ENCODE data around the gene CSNK1G2. TPM values are rescaled to one million over a fixed set of nuclear protein-coding genes. Genes with fewer than 3 reads are reported as not detected.
A peak's percentile ranks its signal among the peaks of the same experiment; 100 is the strongest.

CSNK1G2 gene
- total RNA-seq, 1 experiment from 2014 or later = 100.0 TPM

DNA sequence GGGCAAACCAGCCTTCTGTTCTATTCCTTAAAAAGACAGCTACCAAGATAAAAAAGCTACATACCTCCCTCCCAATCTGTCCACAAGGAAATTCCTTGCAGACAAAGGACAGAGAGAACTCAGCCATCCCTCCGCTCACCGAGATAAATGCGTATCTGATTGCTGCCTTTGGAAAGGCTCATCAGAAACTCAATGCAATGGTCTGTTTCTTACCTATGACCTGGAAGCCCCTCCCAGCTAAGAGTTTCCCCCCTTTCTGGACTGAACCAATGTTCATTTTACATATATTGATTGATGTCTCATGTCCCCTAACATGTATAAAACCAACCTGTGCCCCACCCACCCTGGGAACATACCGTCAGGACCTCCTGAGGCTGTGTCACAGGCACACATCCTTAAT lies 62.9 kb downstream of the CSNK1G2 start:
- H2BK5ac ChIP-seq (ENCODE audit: insufficient read length, low read length) = no peak overlapping the region
- no peaks in the 10 kb centered on the region for H3K27me3 ChIP-seq (ENCODE audit: insufficient read depth, low read length)
- no peak for DNase-seq
- H3K4me1 ChIP-seq (ENCODE audit: insufficient read depth, low read length) = no peaks in the 10 kb centered on the region
- H3K56ac ChIP-seq (ENCODE audit: insufficient read length, low read depth, low read length) = no peak overlapping the region
- no peak overlapping the region for H4K8ac ChIP-seq (replicated peaks; ENCODE audit: insufficient read length, low read depth, low read length)
- Mint-ChIP-seq H3K27ac (peak overlapping the region in 2 of 3 experiments; percentile 39 to 68; a peak in 2 of 7 replicates), H3K36me3 (ENCODE audit: insufficient read depth in 1 of 3, low read depth in 3 of 3) (peaks cover 16 to 41% (median 34%) of the 10 kb centered on the region in 3 experiments), H3K4me1 (peaks cover 4% of the 10 kb centered on the region in 2 experiments), H3K9me3 (no peaks in the 10 kb centered on the region), H3K27me3 (ENCODE audit: low read depth) (no peaks in the 10 kb centered on the region), H3K4me3 (no peak overlapping the region; a peak in 1 of 5 replicates)
- no peak overlapping the region for H3K4ac ChIP-seq (ENCODE audit: low read depth, low read length)
- no peak overlapping the region for H2BK120ac ChIP-seq (ENCODE audit: low read depth, low read length, poor library complexity, severe bottlenecking)
- no peak overlapping the region for H3K14ac ChIP-seq (ENCODE audit: insufficient read depth, low read length)
- no peaks in the 10 kb centered on the region for H3K23me2 ChIP-seq (ENCODE audit: insufficient read length, low read depth, low read length, poor library complexity, severe bottlenecking)
- H3K79me2 ChIP-seq (ENCODE audit: insufficient read depth, low read length) = no peaks in the 10 kb centered on the region
- H3K4me2 ChIP-seq (ENCODE audit: insufficient read depth, insufficient read length, low read length) = no peak overlapping the region
- TF ChIP-seq, protein P1, sequence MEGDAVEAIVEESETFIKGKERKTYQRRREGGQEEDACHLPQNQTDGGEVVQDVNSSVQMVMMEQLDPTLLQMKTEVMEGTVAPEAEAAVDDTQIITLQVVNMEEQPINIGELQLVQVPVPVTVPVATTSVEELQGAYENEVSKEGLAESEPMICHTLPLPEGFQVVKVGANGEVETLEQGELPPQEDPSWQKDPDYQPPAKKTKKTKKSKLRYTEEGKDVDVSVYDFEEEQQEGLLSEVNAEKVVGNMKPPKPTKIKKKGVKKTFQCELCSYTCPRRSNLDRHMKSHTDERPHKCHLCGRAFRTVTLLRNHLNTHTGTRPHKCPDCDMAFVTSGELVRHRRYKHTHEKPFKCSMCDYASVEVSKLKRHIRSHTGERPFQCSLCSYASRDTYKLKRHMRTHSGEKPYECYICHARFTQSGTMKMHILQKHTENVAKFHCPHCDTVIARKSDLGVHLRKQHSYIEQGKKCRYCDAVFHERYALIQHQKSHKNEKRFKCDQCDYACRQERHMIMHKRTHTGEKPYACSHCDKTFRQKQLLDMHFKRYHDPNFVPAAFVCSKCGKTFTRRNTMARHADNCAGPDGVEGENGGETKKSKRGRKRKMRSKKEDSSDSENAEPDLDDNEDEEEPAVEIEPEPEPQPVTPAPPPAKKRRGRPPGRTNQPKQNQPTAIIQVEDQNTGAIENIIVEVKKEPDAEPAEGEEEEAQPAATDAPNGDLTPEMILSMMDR (conservative IDR thresholded peaks at IDR 0.05) = no peak
- no peak overlapping the region for H3K23ac ChIP-seq (ENCODE audit: insufficient read length, low read depth, low read length)
- no peaks in the 10 kb centered on the region for H3K79me1 ChIP-seq (ENCODE audit: insufficient read depth, low read depth, low read length, poor library complexity, severe bottlenecking)
- H4K20me1 ChIP-seq (ENCODE audit: control insufficient read depth, insufficient read depth, insufficient read length) = no peaks in the 10 kb centered on the region
- no peak overlapping the region for H3K27ac ChIP-seq (ENCODE audit: insufficient read length, low read depth, low read length)
- H2BK20ac ChIP-seq (ENCODE audit: low read depth, low read length, poor library complexity, severe bottlenecking) = no peak overlapping the region
- H2BK12ac ChIP-seq (ENCODE audit: insufficient read length, low read depth, low read length) = no peak overlapping the region
- no peak overlapping the region for H3K18ac ChIP-seq (ENCODE audit: insufficient read length, low read depth, low read length)
- no peak overlapping the region for H2BK15ac ChIP-seq (ENCODE audit: low read depth, low read length)
- H3K9ac ChIP-seq (ENCODE audit: extremely low read depth, insufficient read length, low read length) = no peak overlapping the region
- H4K91ac ChIP-seq (ENCODE audit: insufficient read length, low read depth, low read length) = no peak overlapping the region
- no peak overlapping the region for H3T11ph ChIP-seq (ENCODE audit: low read length)
- H2AK5ac ChIP-seq (ENCODE audit: insufficient read length, low read length) = no peak overlapping the region
- H3K9me3 ChIP-seq (ENCODE audit: control insufficient read depth, low read depth, low read length) = no peaks in the 10 kb centered on the region
- no CpG with 5 or more reads among the region's 4 CpGs for WGBS (ENCODE audit: extremely low coverage, insufficient read length, low lambda C conversion rate)
- no peak overlapping the region for H2AFZ ChIP-seq (ENCODE audit: low read length)
- no peak overlapping the region for H4K5ac ChIP-seq (ENCODE audit: insufficient read length, low read depth, low read length)
